Esophagus (tissue), 2 donors: ENCODE data around the gene LIPE. TPM values are rescaled to one million over a fixed set of nuclear protein-coding genes. Genes with fewer than 3 reads are reported as not detected.

ENCODE experiments used
- H3K27ac ChIP-seq, 2 donors: one replicate each; pipeline ENCODE4 v1.5.1; 2013; ENCODE audit warnings: low read depth in 2 of 2, mild to moderate bottlenecking in 2 of 2, inconsistent platforms in 1 of 2, low read length in 1 of 2, moderate library complexity in 1 of 2
- H3K27me3 ChIP-seq, 2 donors: one replicate each; pipeline ENCODE4 v1.6.1; 2013; ENCODE audit warnings: low read length in 2 of 2, control low read depth in 1 of 2, mild to moderate bottlenecking in 1 of 2; ENCODE audit not compliant: insufficient read depth in 2 of 2, control insufficient read depth in 1 of 2
- H3K36me3 ChIP-seq, 2 donors: one replicate each; pipeline ENCODE4 v1.6.1; 2013; ENCODE audit warnings: low read length in 1 of 2; ENCODE audit not compliant: control insufficient read depth in 2 of 2, insufficient read depth in 2 of 2
- H3K4me1 ChIP-seq, 2 donors: one replicate each; pipeline ENCODE4 v1.6.1; 2013; ENCODE audit warnings: low read length in 1 of 2; ENCODE audit not compliant: control insufficient read depth in 2 of 2, insufficient read depth in 2 of 2
- H3K4me3 ChIP-seq, 2 donors: one replicate each; pipeline ENCODE4 v1.5.1; 2013; ENCODE audit warnings: low read length in 2 of 2, mild to moderate bottlenecking in 2 of 2, low read depth in 1 of 2, moderate library complexity in 1 of 2
- H3K9me3 ChIP-seq, 2 donors: one replicate each; pipeline ENCODE4 v1.6.1; 2013; ENCODE audit warnings: mild to moderate bottlenecking in 2 of 2, low read depth in 1 of 2, low read length in 1 of 2, moderate library complexity in 1 of 2; ENCODE audit not compliant: control insufficient read depth in 2 of 2, insufficient read depth in 1 of 2
- WGBS, 2 donors: extraction: QIAGEN DNeasy Blood & Tissue Kit; methylation state at CpG; one replicate each; pipeline ENCODE4 v1.1.7; 2013; 5-methylcytosine and 5-hydroxymethylcytosine counted together
- polyA plus RNA-seq, 2 donors: library from polyadenylated mRNA; stranded (reverse); fragments of 200-250 nt; gene quantifications; one replicate each; pipeline ENCODE4 v1.2.3, GENCODE V29; 2013
- donor health status: healthy with polysubstance abuse.
- donor health status: Bipolar disorder and iron deficiency.

LIPE gene
- polyA plus RNA-seq, 2 donors: 9.2 to 11.4 TPM

DNA sequence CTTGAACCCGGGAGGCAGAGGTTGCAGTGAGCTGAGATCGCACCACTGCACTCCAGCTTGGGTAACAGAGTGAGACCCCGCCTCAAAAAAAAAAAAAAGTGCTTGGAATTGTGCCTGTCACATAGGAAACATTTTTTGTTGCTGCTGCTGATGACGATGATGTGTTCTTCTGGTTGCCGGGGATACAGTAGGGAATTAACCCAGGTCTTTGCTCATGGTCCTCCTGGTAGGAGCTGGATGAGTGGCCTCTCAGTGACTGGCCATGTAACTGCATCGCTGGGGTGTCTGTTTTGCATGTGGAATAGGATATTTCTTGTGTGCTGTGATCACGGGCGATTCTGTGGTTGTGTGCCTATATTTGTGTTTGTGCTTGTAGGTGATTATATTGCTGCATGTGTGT is 32.4 kb downstream of the LIPE start:
- H3K27me3 ChIP-seq: no peaks in the 10 kb centered on the region
- 85 to 88% methylated on average over 8 of the region's 8 CpGs for WGBS, 2 donors
- no peaks in the 10 kb centered on the region for H3K9me3 ChIP-seq
- H3K36me3 ChIP-seq: no peaks in the 10 kb centered on the region
- no peak overlapping the region for H3K4me3 ChIP-seq
- H3K4me1 ChIP-seq: peaks cover 0 to 13% of the 10 kb centered on the region in 2 donors
- no peak overlapping the region for H3K27ac ChIP-seq

DNA sequence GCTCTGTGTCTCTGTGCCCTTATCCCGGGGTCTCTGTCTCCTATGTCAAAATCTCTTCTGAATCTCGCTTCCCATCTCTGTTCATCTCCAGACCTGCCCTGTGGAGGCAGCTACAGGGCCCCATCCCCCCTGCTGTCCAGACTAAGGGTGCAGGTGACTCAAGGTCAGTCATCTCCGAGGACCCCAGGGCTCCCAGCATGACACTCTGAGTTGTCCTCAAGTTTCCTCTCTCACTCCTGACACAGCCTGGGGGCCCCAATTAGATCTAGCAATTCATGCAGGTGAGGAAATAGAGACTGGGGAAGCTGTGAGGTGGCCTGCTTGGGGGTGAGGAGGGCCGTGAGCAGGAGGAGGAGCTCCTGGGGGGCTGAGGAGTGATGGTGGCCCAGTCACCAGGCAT is 35.0 kb downstream of the LIPE start:
- H3K27me3 ChIP-seq: no peaks in the 10 kb centered on the region
- no peaks in the 10 kb centered on the region for H3K36me3 ChIP-seq
- no peak overlapping the region for H3K4me3 ChIP-seq
- WGBS, 2 donors: 59 to 74% methylated on average over 4 of the region's 4 CpGs
- H3K27ac ChIP-seq: peak overlapping the region; percentile 6 to 87
- H3K4me1 ChIP-seq: peaks cover 0 to 4% of the 10 kb centered on the region in 2 donors
- H3K9me3 ChIP-seq: no peaks in the 10 kb centered on the region

DNA sequence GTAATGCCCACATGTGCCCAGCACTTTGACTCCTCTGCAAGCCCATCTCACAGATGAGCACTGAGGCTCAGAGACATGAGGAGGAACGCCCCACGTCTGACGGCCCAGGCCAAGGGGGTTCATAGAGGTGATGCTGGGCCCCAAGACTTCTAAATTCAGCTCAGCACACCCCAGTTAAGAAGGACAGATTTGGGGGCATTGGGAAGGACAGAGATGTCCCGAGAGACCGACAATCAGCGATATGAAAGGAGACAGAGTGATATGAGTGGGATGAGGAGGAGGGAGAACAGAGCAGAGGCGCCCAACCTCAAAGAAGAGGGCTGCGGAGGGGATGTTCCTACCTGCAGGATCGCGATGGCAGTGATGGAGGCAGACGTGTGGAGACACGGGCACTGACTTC is 37.3 kb downstream of the LIPE start, which contains the start of gene CNFN:
CNFN (minus strand) TSS at position 399 of the 400 bp plus-strand sequence. CDS start 1,260 bp downstream, outside the sequence.
- H3K9me3 ChIP-seq: no peaks in the 10 kb centered on the region
- peak within 1 kb of the TSS; percentile 21 to 88 for H3K27ac ChIP-seq
- H3K36me3 ChIP-seq: no peaks in the 10 kb centered on the region
- H3K27me3 ChIP-seq: no peaks in the 10 kb centered on the region
- H3K4me1 ChIP-seq: no peaks in the 10 kb centered on the region
- H3K4me3 ChIP-seq: peak within 1 kb of the TSS; percentile 48 to 50
- WGBS, 2 donors: 50 to 51% methylated on average over 12 of the region's 12 CpGs

DNA sequence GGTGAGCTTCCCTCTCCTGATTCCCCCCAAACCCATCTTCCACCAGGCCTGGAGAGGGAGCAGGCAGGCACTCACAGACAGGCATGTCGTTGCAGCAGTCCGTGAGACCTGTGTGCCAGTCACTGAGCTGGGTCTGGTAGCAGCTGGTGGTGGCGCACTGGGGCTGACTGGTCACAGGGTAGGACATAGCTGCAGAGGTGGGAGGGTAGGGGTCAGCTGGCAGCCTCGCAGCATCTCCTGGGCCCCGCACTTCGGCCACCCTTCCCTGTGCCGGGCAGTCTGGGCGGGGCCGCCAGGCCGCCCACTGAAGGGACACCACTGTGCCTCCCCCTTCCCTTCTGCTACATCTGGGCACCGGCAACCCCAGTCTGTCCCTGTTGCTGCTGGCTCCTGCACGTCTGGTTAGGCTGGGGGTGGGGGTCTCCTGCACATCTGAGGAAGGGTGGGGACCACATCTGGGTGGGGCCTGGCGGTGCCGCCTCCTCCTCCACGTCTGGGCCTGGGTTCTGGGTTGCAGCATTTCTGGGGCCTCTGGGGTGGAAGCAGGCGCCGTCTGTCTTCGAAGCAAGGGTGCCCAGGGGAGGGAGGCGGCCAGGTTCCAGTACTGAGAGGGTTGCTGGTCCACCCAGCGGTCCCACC is 38.2 kb downstream of the LIPE start:
- H3K4me3 ChIP-seq: peak overlapping the region; percentile 48 to 50
- no peaks in the 10 kb centered on the region for H3K36me3 ChIP-seq
- H3K9me3 ChIP-seq: no peaks in the 10 kb centered on the region
- H3K27me3 ChIP-seq: no peaks in the 10 kb centered on the region
- H3K4me1 ChIP-seq: no peaks in the 10 kb centered on the region
- peak overlapping the region in 1 of 2 donors; percentile 69 for H3K27ac ChIP-seq
- 78 to 80% methylated on average over 16 to 20 of the region's 20 CpGs for WGBS, 2 donors

DNA sequence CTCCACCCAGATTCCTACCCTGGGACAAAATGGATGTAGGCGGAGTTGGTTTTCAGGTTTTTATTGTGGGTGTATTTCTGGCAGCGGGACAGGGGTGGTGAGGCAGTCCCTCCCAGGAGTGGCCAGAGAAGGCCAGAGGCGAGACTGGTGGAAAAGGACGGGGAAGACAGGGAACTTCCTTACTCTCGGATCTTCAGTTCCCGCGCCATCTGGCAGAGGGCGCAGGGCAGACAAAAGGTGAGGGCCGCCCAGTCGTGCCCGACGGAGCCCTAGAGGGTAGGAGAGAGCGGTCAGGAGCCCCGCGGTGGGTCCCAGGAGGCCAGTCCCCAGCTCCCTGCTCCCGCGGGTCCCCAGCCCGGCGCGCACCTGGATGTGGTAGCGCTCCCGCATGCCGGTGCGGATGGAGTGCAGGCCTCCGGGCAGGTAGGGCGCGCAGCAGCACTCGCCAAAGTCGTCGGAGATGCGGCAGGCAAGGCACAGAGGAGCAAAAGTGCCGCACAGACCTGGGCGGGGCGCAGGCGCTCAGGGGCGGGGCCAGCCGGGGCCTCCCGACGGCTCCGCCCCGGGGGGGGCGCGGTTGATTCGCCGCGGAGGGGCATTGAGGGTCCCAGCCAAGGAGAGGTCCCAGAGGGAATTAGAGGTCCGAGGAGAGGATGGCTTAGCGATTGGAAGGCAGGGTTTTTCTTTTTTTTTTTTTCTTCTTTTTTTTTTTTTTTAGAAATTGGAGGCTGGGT is 40.0 kb downstream of the LIPE start:
- Histone ChIP-seq H3K4me1 (no peaks in the 10 kb centered on the region), H3K27me3 (no peaks in the 10 kb centered on the region), H3K4me3 (peak overlapping the region; percentile 44 to 48), H3K36me3 (no peaks in the 10 kb centered on the region), H3K27ac (peak overlapping the region; percentile 63 to 88), H3K9me3 (no peaks in the 10 kb centered on the region)
- WGBS, 2 donors: 2 to 3% methylated on average over 37 to 48 of the region's 48 CpGs

DNA sequence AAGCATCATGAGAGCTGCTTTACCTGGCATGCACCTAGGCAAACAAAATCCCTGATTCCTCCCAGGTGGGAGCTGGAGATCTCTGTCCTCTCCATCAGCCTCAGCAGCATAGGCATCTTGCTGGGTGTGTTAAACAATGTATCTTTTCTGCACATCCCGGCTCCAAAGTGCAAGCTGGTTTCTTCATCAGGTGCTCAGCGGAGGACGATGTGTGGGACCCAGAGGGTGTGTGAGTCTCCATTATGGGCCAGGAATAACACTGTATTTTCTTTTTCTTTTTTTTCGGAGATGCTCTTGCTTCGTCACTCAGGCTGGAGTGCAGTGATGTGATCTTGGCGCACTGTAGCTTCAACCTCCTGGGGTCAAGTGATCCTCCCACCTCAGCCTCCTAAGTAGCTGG is 47.0 kb downstream of the LIPE start:
- WGBS, 2 donors: 74 to 80% methylated on average over 6 of the region's 6 CpGs
- Histone ChIP-seq H3K27me3 (no peaks in the 10 kb centered on the region), H3K4me1 (peaks cover 0 to 6% of the 10 kb centered on the region in 2 donors), H3K4me3 (no peak overlapping the region), H3K27ac (no peak overlapping the region), H3K9me3 (no peaks in the 10 kb centered on the region), H3K36me3 (peaks cover 0 to 11% of the 10 kb centered on the region in 2 donors)

DNA sequence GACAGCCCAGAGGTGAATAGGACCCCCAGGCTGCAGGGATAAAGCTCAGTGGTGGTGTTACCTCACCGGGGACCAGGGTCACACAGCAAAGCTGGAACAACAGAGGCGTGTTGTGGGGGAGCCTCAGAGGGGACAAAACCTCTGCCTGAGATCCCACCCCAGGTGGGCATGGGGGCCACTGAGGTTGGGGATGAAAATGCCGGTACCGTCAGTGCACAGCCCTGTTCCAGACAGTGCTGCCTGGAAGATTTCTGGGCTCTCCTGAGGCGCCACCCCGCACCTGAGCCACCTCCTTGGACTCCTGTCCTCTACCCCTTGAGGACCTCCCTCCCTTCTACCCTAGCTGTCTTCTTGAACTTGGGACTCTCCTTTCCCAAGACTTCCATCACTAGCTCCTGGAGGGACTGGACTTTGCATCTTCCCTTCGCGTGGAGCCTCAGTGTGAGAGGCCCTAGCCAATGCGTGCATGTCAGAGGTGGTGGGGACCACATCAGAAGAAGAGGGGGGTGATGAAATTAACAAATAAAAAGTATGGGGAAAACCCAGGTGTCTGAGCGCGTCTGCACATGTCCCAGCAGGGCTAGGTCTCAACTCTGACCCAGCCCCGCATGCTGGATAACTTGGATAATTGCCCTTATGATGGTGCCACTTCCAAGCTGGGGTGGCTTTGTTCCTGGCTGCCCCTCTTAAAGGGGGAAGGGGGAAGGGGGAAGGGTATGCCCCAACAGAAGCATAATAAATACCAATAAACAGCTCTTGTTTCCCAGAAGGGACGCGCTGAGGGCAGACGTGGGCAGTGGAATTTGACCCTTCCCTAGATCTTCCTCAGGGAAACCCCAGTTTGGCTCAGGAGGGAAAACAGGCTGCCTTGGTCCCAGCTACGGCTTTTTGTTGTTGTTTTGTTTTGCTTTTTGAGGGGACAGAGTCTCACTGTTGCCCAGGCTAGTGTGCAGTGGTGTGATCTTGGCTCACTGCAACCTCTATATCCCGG is 48.7 kb downstream of the LIPE start:
- H3K4me3 ChIP-seq: no peak overlapping the region
- WGBS, 2 donors: 68 to 74% methylated on average over 17 of the region's 17 CpGs
- H3K27ac ChIP-seq: no peak overlapping the region
- no peaks in the 10 kb centered on the region for H3K27me3 ChIP-seq
- H3K36me3 ChIP-seq: peaks cover 0 to 11% of the 10 kb centered on the region in 2 donors
- H3K4me1 ChIP-seq: peaks cover 0 to 6% of the 10 kb centered on the region in 2 donors
- H3K9me3 ChIP-seq: no peaks in the 10 kb centered on the region

DNA sequence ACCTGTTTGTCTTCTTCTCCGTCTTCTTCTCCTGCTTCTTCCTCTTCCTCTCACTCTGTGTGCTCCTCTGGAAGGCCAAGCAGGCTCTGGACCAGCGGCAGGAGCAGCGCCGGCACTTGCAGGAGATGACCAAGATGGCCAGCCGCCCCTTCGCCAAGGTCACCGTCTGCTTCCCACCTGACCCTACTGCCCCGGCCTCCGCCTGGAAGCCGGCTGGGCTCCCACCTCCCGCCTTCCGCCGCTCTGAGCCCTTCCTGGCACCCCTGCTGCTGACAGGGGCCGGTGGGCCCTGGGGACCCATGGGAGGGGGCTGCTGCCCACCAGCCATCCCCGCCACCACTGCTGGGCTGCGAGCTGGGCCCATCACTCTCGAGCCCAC is 51.0 kb downstream of the LIPE start:
- Histone ChIP-seq H3K36me3 (peaks cover 0 to 11% of the 10 kb centered on the region in 2 donors), H3K27me3 (no peaks in the 10 kb centered on the region), H3K4me1 (peaks cover 0 to 6% of the 10 kb centered on the region in 2 donors), H3K9me3 (no peaks in the 10 kb centered on the region), H3K27ac (no peak overlapping the region), H3K4me3 (no peak overlapping the region)
- 93 to 95% methylated on average over 17 of the region's 17 CpGs for WGBS, 2 donors
